ENCODE measurements around the gene MRPL34.
A peak's percentile ranks its signal among the peaks of the same experiment; 100 is the strongest.

Gene MRPL34

DNA sequence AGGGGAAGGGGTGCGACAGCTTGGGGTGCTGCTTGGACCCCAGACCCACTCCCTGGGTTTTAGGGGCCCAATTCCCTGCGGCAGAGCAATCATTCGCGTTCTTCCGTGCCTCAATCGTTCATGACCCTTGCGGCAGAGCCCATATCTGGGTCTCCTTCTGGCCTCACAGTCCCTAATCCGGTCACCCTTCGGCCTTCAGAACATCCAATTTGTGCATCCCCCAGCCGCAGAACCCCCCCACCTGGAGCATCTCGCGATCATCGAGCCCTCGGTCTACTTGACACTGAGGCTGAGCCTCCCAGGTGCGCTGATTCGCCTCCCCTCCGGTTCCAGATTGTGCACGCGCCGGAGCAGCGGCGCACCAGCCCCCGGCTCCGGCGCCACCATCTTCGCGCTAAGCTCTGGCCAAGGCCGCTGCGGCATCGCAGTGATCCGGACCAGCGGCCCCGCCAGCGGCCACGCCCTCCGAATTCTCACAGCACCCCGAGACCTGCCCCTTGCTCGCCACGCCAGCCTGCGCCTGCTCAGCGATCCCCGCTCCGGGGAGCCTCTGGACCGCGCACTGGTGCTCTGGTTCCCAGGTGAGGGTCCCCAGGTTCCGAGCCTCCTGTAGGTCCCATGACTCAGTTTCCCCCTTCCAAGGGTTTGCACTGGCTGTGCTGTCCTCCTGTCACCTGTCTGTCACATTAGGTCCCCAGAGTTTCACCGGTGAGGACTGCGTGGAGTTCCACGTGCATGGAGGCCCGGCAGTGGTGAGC, 32.2 kb downstream of the MRPL34 start:
- H3K4me1 ChIP-seq (ENCODE audit: control insufficient read depth, insufficient read depth, low read length), result peaks cover 33% of the 10 kb centered on the region
- H3K27me3 ChIP-seq (ENCODE audit: control insufficient read depth in 1 of 2, insufficient read depth in 2 of 2, low read length in 2 of 2), result no peaks in the 10 kb centered on the region
- H3K27ac ChIP-seq (ENCODE audit: low read length), result peak overlapping the region; percentile 96
- no peaks in the 10 kb centered on the region for H3K36me3 ChIP-seq (ENCODE audit: control insufficient read depth in 2 of 2, insufficient read depth in 2 of 2, low read length in 2 of 2)
- peak overlapping the region; percentile 95 to 99 for H3K4me3 ChIP-seq (ENCODE audit: low read length in 2 of 2)
- peak overlapping the region; percentile 80 to 83 for H3K9ac ChIP-seq (ENCODE audit: low read length in 2 of 2)
- no peaks in the 10 kb centered on the region for H3K9me3 ChIP-seq (ENCODE audit: control insufficient read depth in 2 of 2, low read length in 2 of 2)

DNA sequence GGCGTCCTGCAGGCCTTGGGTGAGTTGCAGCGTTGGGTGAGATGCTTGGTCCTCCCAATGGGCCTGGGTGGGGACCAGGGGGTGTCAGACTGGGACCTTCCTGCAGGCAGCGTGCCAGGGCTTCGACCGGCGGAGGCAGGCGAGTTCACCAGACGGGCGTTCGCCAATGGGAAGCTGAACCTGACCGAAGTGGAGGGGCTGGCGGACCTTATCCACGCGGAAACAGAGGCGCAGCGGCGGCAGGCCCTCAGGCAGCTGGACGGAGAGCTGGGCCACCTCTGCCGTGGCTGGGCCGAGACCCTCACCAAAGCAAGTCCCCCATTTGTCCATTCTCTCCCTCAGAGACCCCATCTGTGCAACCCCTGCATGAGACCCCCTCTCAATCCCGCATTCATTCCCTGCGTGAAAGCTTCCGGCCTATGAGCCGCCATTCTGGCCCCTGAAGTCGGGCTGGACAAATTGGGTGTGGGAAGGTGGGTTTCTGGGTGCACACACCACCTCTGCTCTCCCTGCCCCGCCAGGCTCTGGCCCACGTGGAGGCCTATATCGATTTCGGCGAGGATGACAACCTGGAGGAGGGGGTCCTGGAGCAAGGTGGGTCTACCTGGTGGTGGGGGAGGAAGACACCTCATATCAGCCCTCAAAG, 32.9 kb downstream of the MRPL34 start:
- H3K36me3 ChIP-seq (ENCODE audit: control insufficient read depth in 2 of 2, insufficient read depth in 2 of 2, low read length in 2 of 2), result no peaks in the 10 kb centered on the region
- peaks cover 33% of the 10 kb centered on the region for H3K4me1 ChIP-seq (ENCODE audit: control insufficient read depth, insufficient read depth, low read length)
- peak overlapping the region; percentile 95 to 99 for H3K4me3 ChIP-seq (ENCODE audit: low read length in 2 of 2)
- H3K27me3 ChIP-seq (ENCODE audit: control insufficient read depth in 1 of 2, insufficient read depth in 2 of 2, low read length in 2 of 2), result no peaks in the 10 kb centered on the region
- H3K9me3 ChIP-seq (ENCODE audit: control insufficient read depth in 2 of 2, low read length in 2 of 2), result no peaks in the 10 kb centered on the region
- H3K9ac ChIP-seq (ENCODE audit: low read length in 2 of 2), result peak overlapping the region in 1 of 2 donors; percentile 83
- no peak overlapping the region for H3K27ac ChIP-seq (ENCODE audit: low read length)

DNA sequence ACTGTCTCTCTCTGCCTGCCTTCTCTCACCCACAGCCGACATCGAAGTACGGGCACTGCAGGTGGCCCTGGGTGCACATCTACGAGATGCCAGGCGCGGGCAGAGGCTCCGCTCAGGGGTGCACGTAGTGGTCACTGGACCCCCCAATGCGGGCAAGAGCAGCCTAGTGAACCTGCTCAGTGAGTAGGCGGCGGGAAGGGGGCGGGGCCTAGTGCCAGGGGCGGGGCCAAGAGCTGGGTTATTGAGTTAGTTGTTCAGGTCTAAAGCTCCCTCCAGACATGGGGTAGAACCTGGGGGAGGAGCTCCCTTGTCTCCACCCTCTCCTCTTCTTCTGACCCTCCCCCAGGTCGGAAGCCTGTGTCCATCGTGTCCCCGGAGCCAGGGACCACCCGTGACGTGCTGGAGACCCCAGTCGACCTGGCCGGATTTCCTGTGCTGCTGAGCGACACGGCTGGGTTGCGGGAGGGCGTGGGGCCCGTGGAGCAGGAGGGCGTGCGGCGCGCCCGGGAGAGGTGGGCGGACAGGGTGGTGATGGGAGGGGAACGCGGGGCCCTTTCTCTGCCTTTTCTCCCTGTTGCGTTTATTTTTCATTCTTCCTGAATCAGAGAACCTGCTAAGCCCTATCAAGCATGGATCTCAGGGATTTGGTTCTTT, 33.5 kb downstream of the MRPL34 start:
- Histone ChIP-seq H3K4me3 (ENCODE audit: low read length in 2 of 2) (no peak overlapping the region), H3K4me1 (ENCODE audit: control insufficient read depth, insufficient read depth, low read length) (peaks cover 26% of the 10 kb centered on the region), H3K9me3 (ENCODE audit: control insufficient read depth in 2 of 2, low read length in 2 of 2) (no peaks in the 10 kb centered on the region), H3K27me3 (ENCODE audit: control insufficient read depth in 1 of 2, insufficient read depth in 2 of 2, low read length in 2 of 2) (no peaks in the 10 kb centered on the region), H3K36me3 (ENCODE audit: control insufficient read depth in 2 of 2, insufficient read depth in 2 of 2, low read length in 2 of 2) (no peaks in the 10 kb centered on the region), H3K9ac (ENCODE audit: low read length in 2 of 2) (no peak overlapping the region), H3K27ac (ENCODE audit: low read length) (no peak overlapping the region)

DNA sequence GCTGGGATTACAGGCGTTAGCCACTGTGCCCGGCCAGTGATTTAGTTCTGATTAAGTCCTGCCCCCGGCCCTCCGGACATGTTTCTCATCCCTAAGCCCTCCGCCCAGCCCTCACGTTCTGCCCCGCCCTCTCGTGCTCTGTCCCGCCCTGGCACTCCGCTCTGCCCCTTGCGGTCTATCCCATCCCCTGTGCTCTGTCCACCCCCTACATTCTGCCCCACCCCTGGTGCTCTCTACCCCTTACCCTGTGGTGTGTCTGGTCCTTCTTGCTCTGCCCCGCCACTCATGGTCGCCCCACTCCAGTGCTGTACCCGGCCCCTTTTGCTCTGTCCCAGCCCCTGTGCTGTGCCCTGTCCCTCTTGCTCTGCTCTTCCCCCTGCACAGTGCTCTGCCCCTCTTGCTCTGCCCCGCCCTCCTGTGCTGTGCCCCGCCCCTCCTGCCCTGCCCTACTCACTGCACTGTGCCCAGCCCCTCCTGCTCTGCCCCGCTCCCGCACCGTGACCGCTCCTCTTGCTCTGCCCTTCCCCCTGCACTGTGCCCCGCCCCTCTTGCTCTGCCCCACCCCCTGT, 34.7 kb downstream of the MRPL34 start:
- peaks cover 17% of the 10 kb centered on the region for H3K4me1 ChIP-seq (ENCODE audit: control insufficient read depth, insufficient read depth, low read length)
- no peak overlapping the region for H3K27ac ChIP-seq (ENCODE audit: low read length)
- H3K36me3 ChIP-seq (ENCODE audit: control insufficient read depth in 2 of 2, insufficient read depth in 2 of 2, low read length in 2 of 2), result no peaks in the 10 kb centered on the region
- no peak overlapping the region for H3K4me3 ChIP-seq (ENCODE audit: low read length in 2 of 2)
- H3K9ac ChIP-seq (ENCODE audit: low read length in 2 of 2), result no peak overlapping the region
- H3K27me3 ChIP-seq (ENCODE audit: control insufficient read depth in 1 of 2, insufficient read depth in 2 of 2, low read length in 2 of 2), result no peaks in the 10 kb centered on the region
- H3K9me3 ChIP-seq (ENCODE audit: control insufficient read depth in 2 of 2, low read length in 2 of 2), result no peaks in the 10 kb centered on the region

DNA sequence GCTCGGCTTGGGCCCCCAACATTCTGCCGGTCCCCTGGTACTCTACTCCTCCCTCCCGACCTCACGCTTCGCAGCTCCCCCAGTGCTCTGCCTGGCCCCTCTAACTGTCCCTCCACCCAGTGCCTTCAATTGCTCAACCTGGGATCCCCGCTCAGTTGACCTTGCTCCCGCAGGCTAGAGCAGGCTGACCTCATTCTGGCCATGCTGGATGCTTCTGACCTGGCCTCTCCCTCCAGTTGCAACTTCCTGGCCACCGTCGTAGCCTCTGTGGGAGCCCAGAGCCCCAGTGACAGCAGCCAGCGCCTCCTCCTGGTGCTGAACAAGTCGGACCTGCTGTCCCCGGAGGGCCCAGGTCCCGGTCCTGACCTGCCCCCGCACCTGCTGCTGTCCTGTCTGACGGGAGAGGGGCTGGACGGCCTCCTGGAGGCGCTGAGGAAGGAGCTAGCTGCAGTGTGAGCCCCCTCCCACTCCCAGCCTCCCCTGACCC, 35.2 kb downstream of the MRPL34 start:
- Histone ChIP-seq H3K36me3 (ENCODE audit: control insufficient read depth in 2 of 2, insufficient read depth in 2 of 2, low read length in 2 of 2) (no peaks in the 10 kb centered on the region), H3K27me3 (ENCODE audit: control insufficient read depth in 1 of 2, insufficient read depth in 2 of 2, low read length in 2 of 2) (no peaks in the 10 kb centered on the region), H3K9ac (ENCODE audit: low read length in 2 of 2) (no peak overlapping the region), H3K4me1 (ENCODE audit: control insufficient read depth, insufficient read depth, low read length) (peaks cover 13% of the 10 kb centered on the region), H3K4me3 (ENCODE audit: low read length in 2 of 2) (no peak overlapping the region), H3K27ac (ENCODE audit: low read length) (no peak overlapping the region), H3K9me3 (ENCODE audit: control insufficient read depth in 2 of 2, low read length in 2 of 2) (no peaks in the 10 kb centered on the region)

DNA sequence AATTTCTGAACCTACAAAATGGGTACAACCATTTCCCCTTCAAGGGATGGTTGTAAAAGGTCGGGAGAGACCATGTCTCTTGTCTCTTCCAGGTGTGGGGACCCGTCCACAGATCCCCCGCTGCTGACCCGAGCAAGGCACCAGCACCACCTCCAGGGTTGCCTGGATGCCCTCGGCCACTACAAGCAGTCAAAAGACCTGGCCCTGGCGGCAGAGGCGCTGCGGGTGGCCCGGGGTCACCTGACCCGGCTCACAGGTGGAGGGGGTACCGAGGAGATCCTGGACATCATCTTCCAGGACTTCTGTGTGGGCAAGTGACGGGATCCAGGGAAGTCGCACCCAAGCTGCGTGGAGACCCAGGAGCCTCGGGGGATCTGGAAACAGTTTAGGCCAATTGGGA, 35.7 kb downstream of the MRPL34 start:
- H3K27ac ChIP-seq (ENCODE audit: low read length), result no peak overlapping the region
- H3K27me3 ChIP-seq (ENCODE audit: control insufficient read depth in 1 of 2, insufficient read depth in 2 of 2, low read length in 2 of 2), result no peaks in the 10 kb centered on the region
- peaks cover 18% of the 10 kb centered on the region for H3K4me1 ChIP-seq (ENCODE audit: control insufficient read depth, insufficient read depth, low read length)
- no peaks in the 10 kb centered on the region for H3K36me3 ChIP-seq (ENCODE audit: control insufficient read depth in 2 of 2, insufficient read depth in 2 of 2, low read length in 2 of 2)
- no peak overlapping the region for H3K4me3 ChIP-seq (ENCODE audit: low read length in 2 of 2)
- no peak overlapping the region for H3K9ac ChIP-seq (ENCODE audit: low read length in 2 of 2)
- H3K9me3 ChIP-seq (ENCODE audit: control insufficient read depth in 2 of 2, low read length in 2 of 2), result no peaks in the 10 kb centered on the region

DNA sequence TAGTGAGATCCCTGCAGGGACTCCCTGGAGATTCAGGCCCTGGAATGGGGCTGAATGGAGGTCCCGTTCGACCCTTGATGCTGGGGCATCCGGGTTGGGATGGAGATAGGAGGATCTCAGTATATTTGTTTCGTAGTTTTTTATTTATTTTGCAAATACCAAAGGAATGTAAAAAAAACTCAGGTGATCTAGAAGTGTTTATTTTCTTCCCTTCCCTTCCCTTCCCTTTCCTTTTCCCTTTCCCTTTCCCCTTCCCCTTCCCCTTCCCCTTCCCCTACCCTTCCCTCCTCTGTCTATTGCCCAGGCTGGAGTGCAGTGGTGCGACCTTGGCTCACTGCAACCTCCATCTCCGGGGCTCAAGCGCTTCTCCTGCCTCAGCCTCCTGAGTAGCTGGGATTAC, 36.2 kb downstream of the MRPL34 start:
- no peak overlapping the region for H3K9ac ChIP-seq (ENCODE audit: low read length in 2 of 2)
- peaks cover 16% of the 10 kb centered on the region for H3K4me1 ChIP-seq (ENCODE audit: control insufficient read depth, insufficient read depth, low read length)
- H3K27me3 ChIP-seq (ENCODE audit: control insufficient read depth in 1 of 2, insufficient read depth in 2 of 2, low read length in 2 of 2), result no peaks in the 10 kb centered on the region
- no peaks in the 10 kb centered on the region for H3K9me3 ChIP-seq (ENCODE audit: control insufficient read depth in 2 of 2, low read length in 2 of 2)
- no peak overlapping the region for H3K27ac ChIP-seq (ENCODE audit: low read length)
- no peak overlapping the region for H3K4me3 ChIP-seq (ENCODE audit: low read length in 2 of 2)
- no peaks in the 10 kb centered on the region for H3K36me3 ChIP-seq (ENCODE audit: control insufficient read depth in 2 of 2, insufficient read depth in 2 of 2, low read length in 2 of 2)

DNA sequence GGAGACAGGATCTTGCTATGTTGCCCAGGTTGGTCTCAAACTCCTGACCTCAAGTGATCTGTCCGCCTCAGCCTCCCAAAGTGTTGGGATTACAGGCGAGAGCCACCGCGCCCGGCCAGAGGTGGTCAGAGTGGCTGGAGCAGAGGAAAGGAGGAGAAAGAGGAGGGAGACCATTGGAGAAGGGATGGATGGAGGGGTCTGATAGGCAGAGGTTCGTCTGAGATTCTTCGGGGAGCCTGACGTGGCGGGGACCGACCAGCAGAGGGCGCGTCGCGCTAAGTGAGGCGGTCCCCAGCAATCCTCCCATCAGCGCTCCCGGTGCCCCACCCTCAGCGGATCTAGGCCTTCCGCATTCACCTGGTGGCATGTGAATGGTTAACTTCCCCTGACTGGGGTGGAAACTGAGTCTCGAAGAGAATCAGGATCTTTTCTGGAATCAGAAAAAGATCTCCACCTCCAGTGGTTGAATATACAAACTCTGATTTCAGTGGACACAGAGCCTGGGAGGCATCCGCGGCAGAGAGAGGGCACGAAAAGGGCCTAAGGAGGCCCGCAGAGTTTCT, 40.5 kb downstream of the MRPL34 start:
- H3K27ac ChIP-seq (ENCODE audit: low read length), result no peak overlapping the region
- no peak overlapping the region for H3K9ac ChIP-seq (ENCODE audit: low read length in 2 of 2)
- peak overlapping the region in 1 of 2 donors; percentile 29 for H3K4me3 ChIP-seq (ENCODE audit: low read length in 2 of 2)
- peaks cover 0 to 4% of the 10 kb centered on the region in 2 donors for H3K27me3 ChIP-seq (ENCODE audit: control insufficient read depth in 1 of 2, insufficient read depth in 2 of 2, low read length in 2 of 2)
- no peaks in the 10 kb centered on the region for H3K9me3 ChIP-seq (ENCODE audit: control insufficient read depth in 2 of 2, low read length in 2 of 2)
- no peaks in the 10 kb centered on the region for H3K36me3 ChIP-seq (ENCODE audit: control insufficient read depth in 2 of 2, insufficient read depth in 2 of 2, low read length in 2 of 2)
- H3K4me1 ChIP-seq (ENCODE audit: control insufficient read depth, insufficient read depth, low read length), result peaks cover 24% of the 10 kb centered on the region

DNA sequence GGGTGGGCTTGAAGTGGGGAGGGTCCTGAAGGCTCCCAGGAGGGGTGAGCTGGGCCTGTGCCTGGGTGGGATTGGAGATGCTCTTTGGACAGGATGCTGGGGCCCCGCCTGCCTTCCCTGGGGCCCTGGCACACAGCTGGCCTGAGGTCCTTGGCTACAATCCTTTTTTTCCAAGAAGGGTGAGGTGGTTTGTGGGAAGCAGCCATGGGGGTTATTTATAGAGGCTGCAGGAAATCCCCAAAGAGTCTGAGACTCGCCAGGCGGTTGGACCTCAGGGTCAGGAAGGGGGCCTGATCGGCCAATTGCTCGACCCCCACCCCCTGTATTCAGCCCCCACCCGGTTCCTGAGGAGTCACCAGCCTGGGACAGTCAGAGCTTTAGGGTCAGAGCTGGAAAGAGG, 41.7 kb downstream of the MRPL34 start:
- peak overlapping the region; percentile 49 for H3K27ac ChIP-seq (ENCODE audit: low read length)
- peaks cover 27% of the 10 kb centered on the region for H3K4me1 ChIP-seq (ENCODE audit: control insufficient read depth, insufficient read depth, low read length)
- no peak overlapping the region for H3K4me3 ChIP-seq (ENCODE audit: low read length in 2 of 2)
- H3K27me3 ChIP-seq (ENCODE audit: control insufficient read depth in 1 of 2, insufficient read depth in 2 of 2, low read length in 2 of 2), result peaks cover 0 to 4% of the 10 kb centered on the region in 2 donors
- H3K36me3 ChIP-seq (ENCODE audit: control insufficient read depth in 2 of 2, insufficient read depth in 2 of 2, low read length in 2 of 2), result no peaks in the 10 kb centered on the region
- no peak overlapping the region for H3K9ac ChIP-seq (ENCODE audit: low read length in 2 of 2)
- no peaks in the 10 kb centered on the region for H3K9me3 ChIP-seq (ENCODE audit: control insufficient read depth in 2 of 2, low read length in 2 of 2)

DNA sequence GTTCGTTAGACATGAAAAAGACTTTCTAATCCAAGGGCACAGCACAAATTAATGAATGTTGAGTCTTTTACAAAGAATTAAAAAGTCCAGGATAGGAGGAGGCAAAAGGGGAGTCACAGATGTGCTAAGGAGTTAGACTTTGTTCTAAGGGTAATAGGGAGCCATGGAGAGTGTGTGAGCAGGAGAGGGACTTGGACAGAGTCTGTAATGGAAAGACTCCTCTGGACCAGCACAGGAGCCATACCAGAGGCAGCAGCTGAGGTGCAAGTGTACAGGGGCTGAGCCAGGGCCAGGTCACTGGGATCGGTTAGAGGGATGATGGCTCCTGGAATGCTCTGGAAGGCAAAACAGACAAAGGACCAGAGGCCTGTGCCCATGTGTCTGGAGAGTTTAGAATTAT, 42.2 kb downstream of the MRPL34 start:
- H3K9ac ChIP-seq (ENCODE audit: low read length in 2 of 2), result no peak overlapping the region
- peak overlapping the region; percentile 49 for H3K27ac ChIP-seq (ENCODE audit: low read length)
- no peaks in the 10 kb centered on the region for H3K36me3 ChIP-seq (ENCODE audit: control insufficient read depth in 2 of 2, insufficient read depth in 2 of 2, low read length in 2 of 2)
- peaks cover 0 to 4% of the 10 kb centered on the region in 2 donors for H3K27me3 ChIP-seq (ENCODE audit: control insufficient read depth in 1 of 2, insufficient read depth in 2 of 2, low read length in 2 of 2)
- H3K9me3 ChIP-seq (ENCODE audit: control insufficient read depth in 2 of 2, low read length in 2 of 2), result no peaks in the 10 kb centered on the region
- peaks cover 27% of the 10 kb centered on the region for H3K4me1 ChIP-seq (ENCODE audit: control insufficient read depth, insufficient read depth, low read length)
- H3K4me3 ChIP-seq (ENCODE audit: low read length in 2 of 2), result no peak overlapping the region

Data from stomach smooth muscle (tissue), 2 donors.